ENCODE measurements around the gene FBXL7.

FBXL7 gene

GRCh38 chr5:15574128-15574527 is 74.1 kb downstream of the FBXL7 start:
- Histone ChIP-seq H3K4me3 (ENCODE audit: low read depth in 1 of 2, low read length in 2 of 2) (no peak overlapping the region), H3K27me3 (ENCODE audit: insufficient read depth, low read length, poor library complexity) (no peaks in the 10 kb centered on the region), H3K27ac (ENCODE audit: low read length) (no peak overlapping the region), H4K20me1 (ENCODE audit: insufficient read depth, low read length) (no peaks in the 10 kb centered on the region), H3K9ac (ENCODE audit: low read depth, low read length) (no peak overlapping the region), H3K4me2 (ENCODE audit: insufficient read depth, low read length) (no peak overlapping the region), H3K9me3 (ENCODE audit: insufficient read depth, low read length, severe bottlenecking) (no peaks in the 10 kb centered on the region), H3K79me2 (ENCODE audit: insufficient read depth, low read length) (peaks cover 3% of the 10 kb centered on the region; the same call in 1 of the 2 replicates), H3K4me1 (ENCODE audit: insufficient read depth, low read length) (no peaks in the 10 kb centered on the region), H2AFZ (ENCODE audit: low read depth, low read length) (no peak overlapping the region), H3K36me3 (ENCODE audit: insufficient read depth, low read length) (no peaks in the 10 kb centered on the region)
- no peak for TF ChIP-seq EZH2 (IDR thresholded peaks at IDR 0.05; ENCODE audit: borderline replicate concordance, low read depth, low read length, severe bottlenecking)
- TF ChIP-seq CTCF (IDR thresholded peaks at IDR 0.05; ENCODE audit: borderline replicate concordance, extremely low read depth, low read length, poor library complexity, severe bottlenecking): no peak
- DNase-seq: no peak
- ATAC-seq (ENCODE audit: insufficient read depth, low read depth): no peak

GRCh38 chr5:15574806-15575325 is 74.9 kb downstream of the FBXL7 start:
- DNase-seq (no peak), ATAC-seq (ENCODE audit: insufficient read depth, low read depth) (no peak)
- Histone ChIP-seq H3K4me1 (ENCODE audit: insufficient read depth, low read length) (no peaks in the 10 kb centered on the region), H3K79me2 (ENCODE audit: insufficient read depth, low read length) (peaks cover 3% of the 10 kb centered on the region; the same call in 1 of the 2 replicates), H3K36me3 (ENCODE audit: insufficient read depth, low read length) (no peaks in the 10 kb centered on the region), H3K9me3 (ENCODE audit: insufficient read depth, low read length, severe bottlenecking) (no peaks in the 10 kb centered on the region), H3K4me2 (ENCODE audit: insufficient read depth, low read length) (no peak overlapping the region), H3K27me3 (ENCODE audit: insufficient read depth, low read length, poor library complexity) (no peaks in the 10 kb centered on the region), H3K4me3 (ENCODE audit: low read depth in 1 of 2, low read length in 2 of 2) (no peak overlapping the region), H2AFZ (ENCODE audit: low read depth, low read length) (no peak overlapping the region), H4K20me1 (ENCODE audit: insufficient read depth, low read length) (no peaks in the 10 kb centered on the region), H3K9ac (ENCODE audit: low read depth, low read length) (no peak overlapping the region), H3K27ac (ENCODE audit: low read length) (no peak overlapping the region)
- no peak for TF ChIP-seq CTCF (IDR thresholded peaks at IDR 0.05; ENCODE audit: borderline replicate concordance, extremely low read depth, low read length, poor library complexity, severe bottlenecking)
- no peak for TF ChIP-seq EZH2 (IDR thresholded peaks at IDR 0.05; ENCODE audit: borderline replicate concordance, low read depth, low read length, severe bottlenecking)

- Histone ChIP-seq H4K20me1 (ENCODE audit: insufficient read depth, low read length) (no peaks in the 10 kb centered on the region), H3K36me3 (ENCODE audit: insufficient read depth, low read length) (no peaks in the 10 kb centered on the region; the same call in 1 of the 2 replicates), H3K4me1 (ENCODE audit: insufficient read depth, low read length) (no peaks in the 10 kb centered on the region), H3K4me2 (ENCODE audit: insufficient read depth, low read length) (no peak overlapping the region), H3K9ac (ENCODE audit: low read depth, low read length) (no peak overlapping the region), H3K79me2 (ENCODE audit: insufficient read depth, low read length) (no peaks in the 10 kb centered on the region; the same call in 1 of the 2 replicates), H2AFZ (ENCODE audit: low read depth, low read length) (no peak overlapping the region), H3K27ac (ENCODE audit: low read length) (no peak overlapping the region), H3K27me3 (ENCODE audit: insufficient read depth, low read length, poor library complexity) (no peaks in the 10 kb centered on the region), H3K4me3 (ENCODE audit: low read depth in 1 of 2, low read length in 2 of 2) (no peak overlapping the region), H3K9me3 (ENCODE audit: insufficient read depth, low read length, severe bottlenecking) (no peaks in the 10 kb centered on the region)
- DNase-seq (no peak), ATAC-seq (ENCODE audit: insufficient read depth, low read depth) (no peak)
- TF ChIP-seq EZH2 (IDR thresholded peaks at IDR 0.05; ENCODE audit: borderline replicate concordance, low read depth, low read length, severe bottlenecking) (no peak), CTCF (IDR thresholded peaks at IDR 0.05; ENCODE audit: borderline replicate concordance, extremely low read depth, low read length, poor library complexity, severe bottlenecking) (no peak)
Observed at GRCh38 chr5:15575666-15576065, 75.7 kb downstream of the FBXL7 start.

Data from DND-41 (cell line).